HL-60 (cell line): ENCODE data around the gene PLEKHD1.

Experiments
- DNase-seq, 2 experiments: peaks; one replicate each; pipeline ENCODE4 v3.0.0-alpha.2; 2010 to 2020; ENCODE audit warnings: low read depth in 1 of 2, low spot score in 1 of 2
- H3K27ac ChIP-seq: fragments of 250-450 bp; sonication (Bioruptor Pico); replicated peaks from 2 replicates; pipeline ENCODE4 v1.5.1; 2020; ENCODE audit warnings: mild to moderate bottlenecking, moderate library complexity
- H3K27me3 ChIP-seq: fragments of 250-450 bp; sonication (Bioruptor Pico); 2 replicates; pipeline ENCODE4 v1.5.1; 2021; ENCODE audit warnings: mild to moderate bottlenecking, moderate library complexity; ENCODE audit not compliant: insufficient read depth, poor library complexity, severe bottlenecking
- H3K4me3 ChIP-seq: replicated peaks from 2 replicates; pipeline ENCODE4 v1.5.1; 2011; ENCODE audit warnings: mild to moderate bottlenecking, control low read depth, low read length; ENCODE audit not compliant: insufficient read depth
- GABPA ChIP-seq: IDR thresholded peaks from 2 replicates; pipeline ENCODE4 v1.6.1; 2012; ENCODE audit warnings: low read depth
- POLR2AphosphoS5 ChIP-seq: IDR thresholded peaks from 2 replicates; pipeline ENCODE4 v1.6.1; 2012; ENCODE audit warnings: low read depth
- SPI1 ChIP-seq: IDR thresholded peaks from 2 replicates; pipeline ENCODE4 v1.6.1; 2012; ENCODE audit warnings: low read depth, mild to moderate bottlenecking, borderline replicate concordance
- long read RNA-seq: library from polyadenylated mRNA; unstranded; transcript quantifications from one replicate; pipeline ENCODE4 v2.0.0, GENCODE V29; 2020
- TF ChIP-seq, protein P1 (sequence below): IDR thresholded peaks from one replicate; pipeline ENCODE4 v1.5.1; 2011; ENCODE audit warnings: low read length, control low read depth, inconsistent platforms; ENCODE audit not compliant: insufficient read depth
- TF ChIP-seq, protein P2 (sequence below): IDR thresholded peaks from 2 replicates; pipeline ENCODE4 v1.6.1; 2012; ENCODE audit warnings: low read depth; ENCODE audit not compliant: insufficient replicate concordance

Gene PLEKHD1
- long read RNA-seq, partial matches to known transcripts = 0 of 1 reads
- long read RNA-seq, other reads (novel, unspliced or antisense) = 1 of 1 reads

DNA sequence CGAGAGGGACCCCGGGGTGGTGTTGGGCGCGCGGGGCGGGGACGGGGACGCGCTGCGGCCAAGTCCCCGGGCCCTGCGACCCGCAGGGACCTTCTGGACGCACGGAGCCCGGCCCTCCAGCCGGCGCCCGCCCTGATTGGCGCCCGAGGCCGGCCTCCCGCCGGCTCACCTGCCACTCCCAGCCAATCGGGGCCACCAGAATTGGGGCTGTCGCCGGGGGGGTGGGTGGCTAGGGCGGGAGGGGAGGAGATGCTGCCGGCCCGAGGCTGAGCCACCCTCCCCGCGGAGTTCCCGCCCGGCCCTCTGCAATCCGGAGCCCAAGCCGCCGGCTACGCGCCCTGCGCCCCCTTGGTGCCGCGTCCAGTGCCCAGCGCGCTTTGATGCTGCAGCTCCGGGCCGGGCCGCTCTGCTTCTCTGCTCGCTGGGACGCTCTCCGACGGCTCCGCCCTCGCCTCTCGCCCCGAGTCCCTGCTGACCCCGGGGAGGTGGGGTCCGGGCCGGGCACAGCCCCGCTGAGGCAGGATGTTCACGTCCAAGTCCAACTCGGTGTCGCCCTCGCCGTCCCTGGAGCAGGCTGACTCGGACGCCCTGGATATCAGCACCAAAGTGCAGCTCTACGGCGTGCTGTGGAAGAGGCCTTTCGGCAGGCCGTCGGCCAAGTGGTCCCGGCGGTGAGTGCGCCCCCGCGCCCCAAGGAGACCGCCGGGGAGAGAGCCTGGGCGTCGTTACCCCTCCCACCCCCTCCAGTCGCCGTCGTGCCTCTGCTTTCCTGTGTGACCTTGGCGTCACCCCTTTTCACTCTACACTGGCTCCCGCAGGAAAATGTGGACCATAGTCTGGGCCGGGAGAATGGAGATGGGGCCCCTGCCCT is at the start of gene PLEKHD1:
Gene PLEKHD1 (plus strand): TSS at position 285 of the 871 bp plus-strand sequence. CDS start 238 bp downstream, at position 523.
- DNase-seq = no peak
- no peak within 1 kb of the TSS for H3K27ac ChIP-seq
- H3K27me3 ChIP-seq = peaks cover 7% of the 10 kb centered on the region
- H3K4me3 ChIP-seq = no peak within 1 kb of the TSS
- TF ChIP-seq SPI1 (no peak), GABPA (no peak), POLR2AphosphoS5 (no peak)
- TF ChIP-seq, protein P1, sequence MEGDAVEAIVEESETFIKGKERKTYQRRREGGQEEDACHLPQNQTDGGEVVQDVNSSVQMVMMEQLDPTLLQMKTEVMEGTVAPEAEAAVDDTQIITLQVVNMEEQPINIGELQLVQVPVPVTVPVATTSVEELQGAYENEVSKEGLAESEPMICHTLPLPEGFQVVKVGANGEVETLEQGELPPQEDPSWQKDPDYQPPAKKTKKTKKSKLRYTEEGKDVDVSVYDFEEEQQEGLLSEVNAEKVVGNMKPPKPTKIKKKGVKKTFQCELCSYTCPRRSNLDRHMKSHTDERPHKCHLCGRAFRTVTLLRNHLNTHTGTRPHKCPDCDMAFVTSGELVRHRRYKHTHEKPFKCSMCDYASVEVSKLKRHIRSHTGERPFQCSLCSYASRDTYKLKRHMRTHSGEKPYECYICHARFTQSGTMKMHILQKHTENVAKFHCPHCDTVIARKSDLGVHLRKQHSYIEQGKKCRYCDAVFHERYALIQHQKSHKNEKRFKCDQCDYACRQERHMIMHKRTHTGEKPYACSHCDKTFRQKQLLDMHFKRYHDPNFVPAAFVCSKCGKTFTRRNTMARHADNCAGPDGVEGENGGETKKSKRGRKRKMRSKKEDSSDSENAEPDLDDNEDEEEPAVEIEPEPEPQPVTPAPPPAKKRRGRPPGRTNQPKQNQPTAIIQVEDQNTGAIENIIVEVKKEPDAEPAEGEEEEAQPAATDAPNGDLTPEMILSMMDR = no peak
- TF ChIP-seq, protein P2, sequence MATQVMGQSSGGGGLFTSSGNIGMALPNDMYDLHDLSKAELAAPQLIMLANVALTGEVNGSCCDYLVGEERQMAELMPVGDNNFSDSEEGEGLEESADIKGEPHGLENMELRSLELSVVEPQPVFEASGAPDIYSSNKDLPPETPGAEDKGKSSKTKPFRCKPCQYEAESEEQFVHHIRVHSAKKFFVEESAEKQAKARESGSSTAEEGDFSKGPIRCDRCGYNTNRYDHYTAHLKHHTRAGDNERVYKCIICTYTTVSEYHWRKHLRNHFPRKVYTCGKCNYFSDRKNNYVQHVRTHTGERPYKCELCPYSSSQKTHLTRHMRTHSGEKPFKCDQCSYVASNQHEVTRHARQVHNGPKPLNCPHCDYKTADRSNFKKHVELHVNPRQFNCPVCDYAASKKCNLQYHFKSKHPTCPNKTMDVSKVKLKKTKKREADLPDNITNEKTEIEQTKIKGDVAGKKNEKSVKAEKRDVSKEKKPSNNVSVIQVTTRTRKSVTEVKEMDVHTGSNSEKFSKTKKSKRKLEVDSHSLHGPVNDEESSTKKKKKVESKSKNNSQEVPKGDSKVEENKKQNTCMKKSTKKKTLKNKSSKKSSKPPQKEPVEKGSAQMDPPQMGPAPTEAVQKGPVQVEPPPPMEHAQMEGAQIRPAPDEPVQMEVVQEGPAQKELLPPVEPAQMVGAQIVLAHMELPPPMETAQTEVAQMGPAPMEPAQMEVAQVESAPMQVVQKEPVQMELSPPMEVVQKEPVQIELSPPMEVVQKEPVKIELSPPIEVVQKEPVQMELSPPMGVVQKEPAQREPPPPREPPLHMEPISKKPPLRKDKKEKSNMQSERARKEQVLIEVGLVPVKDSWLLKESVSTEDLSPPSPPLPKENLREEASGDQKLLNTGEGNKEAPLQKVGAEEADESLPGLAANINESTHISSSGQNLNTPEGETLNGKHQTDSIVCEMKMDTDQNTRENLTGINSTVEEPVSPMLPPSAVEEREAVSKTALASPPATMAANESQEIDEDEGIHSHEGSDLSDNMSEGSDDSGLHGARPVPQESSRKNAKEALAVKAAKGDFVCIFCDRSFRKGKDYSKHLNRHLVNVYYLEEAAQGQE = no peak

GRCh38 chr14:69439521-69440270 is 44.8 kb upstream of the PLEKHD1 start:
- Histone ChIP-seq H3K27me3 (no peaks in the 10 kb centered on the region), H3K27ac (peak overlapping the region; percentile 44), H3K4me3 (no peak overlapping the region)
- peak; percentile 28; the same call in 1 of the 2 replicates for TF ChIP-seq SPI1
- TF ChIP-seq GABPA = no peak
- DNase-seq = peak; percentile 38 to 67

GRCh38 chr14:69441948-69442347 is 42.6 kb upstream of the PLEKHD1 start:
- no peaks in the 10 kb centered on the region for H3K27me3 ChIP-seq
- peak in 1 of 2 experiments; percentile 4 for DNase-seq
- no peak overlapping the region for H3K4me3 ChIP-seq
- H3K27ac ChIP-seq = no peak overlapping the region; the same call in 1 of the 2 replicates
- TF ChIP-seq SPI1 (no peak), POLR2AphosphoS5 (no peak), GABPA (no peak)
- TF ChIP-seq, protein P1 = no peak
- TF ChIP-seq, protein P2 = no peak

DNA sequence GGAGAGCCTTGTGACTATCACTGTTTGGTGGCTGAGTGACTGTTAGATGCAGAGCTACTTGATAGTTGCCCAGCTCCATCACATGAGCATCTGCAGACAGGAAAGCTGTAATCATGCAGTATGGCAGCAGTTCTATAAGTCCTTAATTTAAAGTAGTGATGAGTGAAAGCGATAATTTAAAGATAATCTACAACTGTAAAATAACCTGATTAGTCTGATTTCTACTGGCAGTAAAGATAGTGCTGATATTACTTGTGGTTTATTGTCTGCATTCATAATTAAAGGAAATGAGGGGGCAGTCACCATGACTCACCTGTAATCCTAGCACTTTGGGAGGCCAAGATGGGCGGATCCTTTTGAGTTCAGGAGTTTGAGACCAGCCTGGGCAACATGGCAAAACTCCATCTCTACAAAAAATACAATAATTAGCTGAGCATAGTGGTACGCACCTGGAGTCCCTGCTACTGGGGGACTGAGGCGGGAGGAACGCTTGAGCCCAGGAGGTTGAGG is 41.2 kb upstream of the PLEKHD1 start:
- TF ChIP-seq GABPA (no peak), POLR2AphosphoS5 (no peak), SPI1 (no peak)
- TF ChIP-seq, protein P2 = no peak
- TF ChIP-seq, protein P1 = no peak
- no peak for DNase-seq
- no peaks in the 10 kb centered on the region for H3K27me3 ChIP-seq
- no peak overlapping the region for H3K27ac ChIP-seq
- H3K4me3 ChIP-seq = no peak overlapping the region
